HG02610 (cell line): ENCODE results near the gene DHRS9.

ENCODE experiments used
- ATAC-seq: cut with Tn5 transposase; IDR thresholded peaks from one replicate; pipeline ENCODE4 v1.9.1; 2021; ENCODE audit warnings: mild to moderate bottlenecking, moderate library complexity; ENCODE audit not compliant: unreplicated experiment

DHRS9 gene

DNA sequence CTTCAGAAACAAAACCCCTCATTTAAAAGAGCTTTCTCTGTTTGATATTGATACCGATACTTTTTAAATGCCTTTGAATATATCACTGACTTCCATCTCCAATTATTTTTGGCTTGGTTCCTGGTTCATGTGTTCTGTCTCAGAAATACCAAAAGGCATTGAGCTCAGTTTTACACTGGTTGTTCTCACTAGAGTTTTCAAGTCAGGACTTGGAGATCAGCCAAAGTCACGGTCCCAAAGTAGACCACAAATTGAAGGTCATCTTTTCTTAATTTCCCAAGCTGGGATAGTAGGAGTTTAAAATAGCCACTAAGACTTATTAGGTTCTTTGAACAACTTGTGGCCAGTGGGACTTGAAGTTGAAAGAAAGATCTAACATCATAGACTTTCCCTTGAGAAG is 24.2 kb downstream of the DHRS9 start:
- peak; percentile 32 for ATAC-seq

DNA sequence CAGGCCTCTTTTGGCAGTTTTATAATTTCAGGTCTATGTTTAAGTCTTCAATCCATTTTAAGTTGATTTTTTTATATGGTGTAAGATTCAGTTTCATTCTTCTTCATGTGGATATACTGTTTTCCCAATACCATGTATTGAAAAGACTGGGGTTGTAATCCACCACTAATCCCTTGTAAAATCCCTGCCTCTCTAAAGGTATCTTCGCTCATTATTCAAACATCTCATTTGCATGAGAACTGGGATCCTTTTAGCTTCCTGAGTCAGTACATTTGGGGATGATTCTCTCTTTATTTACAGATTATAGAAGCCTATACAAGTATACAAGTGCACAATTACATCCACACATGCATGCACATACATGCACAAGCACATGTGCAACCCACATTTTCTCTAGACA is 25.3 kb downstream of the DHRS9 start:
- no peak for ATAC-seq

DNA sequence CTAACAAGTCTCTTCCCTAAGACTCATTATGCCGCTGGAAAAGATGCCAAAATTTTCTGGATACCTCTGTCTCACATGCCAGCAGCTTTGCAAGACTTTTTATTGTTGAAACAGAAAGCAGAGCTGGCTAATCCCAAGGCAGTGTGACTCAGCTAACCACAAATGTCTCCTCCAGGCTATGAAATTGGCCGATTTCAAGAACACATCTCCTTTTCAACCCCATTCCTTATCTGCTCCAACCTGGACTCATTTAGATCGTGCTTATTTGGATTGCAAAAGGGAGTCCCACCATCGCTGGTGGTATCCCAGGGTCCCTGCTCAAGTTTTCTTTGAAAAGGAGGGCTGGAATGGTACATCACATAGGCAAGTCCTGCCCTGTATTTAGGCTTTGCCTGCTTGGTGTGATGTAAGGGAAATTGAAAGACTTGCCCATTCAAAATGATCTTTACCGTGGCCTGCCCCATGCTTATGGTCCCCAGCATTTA is 26.3 kb downstream of the DHRS9 start:
- ATAC-seq, result peak; percentile 37

DNA sequence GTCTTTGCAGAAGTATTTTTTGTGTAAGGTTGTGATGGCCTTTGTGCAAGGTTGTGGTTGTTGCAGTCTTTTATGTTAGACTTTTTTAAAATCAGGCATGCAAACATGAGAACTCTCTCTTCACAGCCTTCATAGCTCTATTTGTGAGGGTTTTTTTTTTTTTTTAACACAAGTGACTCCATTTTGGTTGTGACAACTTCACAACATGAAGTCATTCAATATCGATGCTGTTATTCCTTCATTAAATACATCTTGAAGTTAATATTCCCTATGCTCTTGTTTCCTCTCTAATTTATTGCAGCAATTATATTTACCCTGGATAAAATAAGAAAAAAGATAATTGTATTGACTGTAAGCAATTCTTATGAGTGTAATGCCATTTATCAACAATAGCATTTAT is 35.5 kb downstream of the DHRS9 start:
- no peak for ATAC-seq

DNA sequence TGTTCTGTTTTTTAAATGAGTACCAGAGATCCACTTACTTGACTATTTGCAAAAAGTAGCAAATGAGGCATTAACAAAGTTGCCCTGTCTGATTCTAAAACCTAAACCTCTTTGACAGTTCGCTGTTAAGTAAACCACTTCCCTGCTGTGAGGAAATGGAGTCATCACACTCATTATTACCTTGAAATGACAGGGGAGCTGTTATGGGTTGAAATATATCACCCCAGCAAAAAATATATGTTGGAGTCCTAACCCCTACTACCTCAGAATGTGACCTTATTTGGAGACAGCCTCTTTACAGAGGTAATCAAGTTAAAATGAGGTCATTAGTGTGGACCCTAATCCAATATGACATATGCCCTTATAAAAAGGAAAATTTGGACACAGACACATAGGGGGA is 36.1 kb downstream of the DHRS9 start:
- ATAC-seq, result no peak

DNA sequence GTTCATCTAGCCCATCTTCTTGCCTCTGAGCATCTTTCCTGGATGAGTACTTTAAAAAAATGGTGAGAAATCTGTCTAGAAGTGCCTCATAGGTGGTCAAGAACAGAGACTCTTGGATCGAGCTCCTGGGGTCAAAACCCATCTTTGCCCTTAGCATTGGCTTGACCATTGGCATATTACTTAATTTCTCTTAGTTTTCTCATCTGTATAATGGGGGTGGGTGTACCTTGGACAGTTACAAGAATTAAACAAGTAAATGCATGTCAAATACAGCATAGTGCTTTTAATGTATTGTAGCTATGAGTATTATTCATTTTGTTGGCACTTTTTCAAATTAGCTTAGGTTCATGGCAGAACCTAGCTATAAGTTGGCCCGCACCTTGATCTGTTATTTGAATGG is 36.8 kb downstream of the DHRS9 start:
- ATAC-seq, result no peak

DNA sequence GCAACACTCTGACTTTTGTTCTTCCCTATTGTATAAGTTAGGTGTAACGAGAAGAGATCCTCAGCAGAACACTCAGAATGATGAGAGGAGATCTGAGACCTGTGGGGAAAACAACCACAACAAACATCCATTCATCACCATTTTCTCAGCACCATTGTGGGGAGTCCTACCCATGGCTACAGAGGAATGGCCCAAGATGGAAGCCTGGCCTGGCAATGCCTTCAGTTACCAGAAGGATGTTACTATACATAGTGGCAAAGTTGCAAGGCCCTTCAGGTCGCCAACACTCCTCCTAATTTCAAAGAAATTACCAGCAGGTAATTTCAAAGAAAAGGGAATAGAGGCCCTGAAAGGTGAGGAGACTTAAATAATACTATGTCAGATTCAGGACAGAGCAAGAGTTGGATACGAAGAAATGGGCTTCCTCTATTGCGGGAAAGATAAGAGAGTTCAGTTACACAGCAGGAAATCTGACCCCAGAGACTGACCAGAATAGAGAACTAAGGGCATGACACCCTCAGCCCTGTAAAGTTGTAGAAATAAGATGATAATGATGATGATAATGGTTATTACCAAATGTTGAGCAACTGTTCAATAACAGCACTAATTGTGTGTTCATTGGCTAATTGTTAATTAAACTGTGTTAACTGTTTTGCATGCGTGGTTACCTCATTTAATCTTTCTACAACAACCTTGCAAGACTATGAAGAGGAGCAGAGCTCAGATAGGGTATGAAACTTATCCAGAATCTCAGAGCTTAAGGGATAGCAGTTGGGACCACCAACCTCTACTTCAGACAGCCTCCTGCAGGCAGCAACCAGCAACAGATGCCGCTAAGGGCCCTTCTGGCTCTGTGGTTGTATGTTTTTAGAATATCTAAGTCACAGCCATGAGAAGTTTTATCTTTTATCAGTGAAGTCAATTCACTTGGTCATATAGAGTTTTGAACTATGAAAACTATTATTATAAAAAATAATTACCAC is 37.5 kb downstream of the DHRS9 start:
- no peak for ATAC-seq

DNA sequence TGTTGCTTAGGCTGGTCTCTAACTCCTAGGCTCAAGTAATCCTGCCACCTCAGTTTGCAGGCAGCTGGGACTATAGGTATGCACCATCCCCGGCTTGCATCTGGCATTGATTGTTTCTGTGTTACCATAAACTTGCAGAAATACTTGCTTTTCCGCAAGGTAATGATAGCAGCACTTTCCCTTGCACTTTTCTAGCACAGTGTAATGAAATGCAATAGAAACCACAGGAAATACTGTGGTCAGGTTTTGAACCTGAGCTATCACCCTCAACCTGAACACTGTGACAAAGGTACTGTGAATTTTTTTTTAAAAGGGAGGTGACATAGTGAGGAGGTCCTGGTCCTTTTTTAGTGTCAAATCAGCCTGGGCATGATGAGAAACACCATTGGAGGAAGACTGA is 38.3 kb downstream of the DHRS9 start:
- ATAC-seq, result peak; percentile 75

DNA sequence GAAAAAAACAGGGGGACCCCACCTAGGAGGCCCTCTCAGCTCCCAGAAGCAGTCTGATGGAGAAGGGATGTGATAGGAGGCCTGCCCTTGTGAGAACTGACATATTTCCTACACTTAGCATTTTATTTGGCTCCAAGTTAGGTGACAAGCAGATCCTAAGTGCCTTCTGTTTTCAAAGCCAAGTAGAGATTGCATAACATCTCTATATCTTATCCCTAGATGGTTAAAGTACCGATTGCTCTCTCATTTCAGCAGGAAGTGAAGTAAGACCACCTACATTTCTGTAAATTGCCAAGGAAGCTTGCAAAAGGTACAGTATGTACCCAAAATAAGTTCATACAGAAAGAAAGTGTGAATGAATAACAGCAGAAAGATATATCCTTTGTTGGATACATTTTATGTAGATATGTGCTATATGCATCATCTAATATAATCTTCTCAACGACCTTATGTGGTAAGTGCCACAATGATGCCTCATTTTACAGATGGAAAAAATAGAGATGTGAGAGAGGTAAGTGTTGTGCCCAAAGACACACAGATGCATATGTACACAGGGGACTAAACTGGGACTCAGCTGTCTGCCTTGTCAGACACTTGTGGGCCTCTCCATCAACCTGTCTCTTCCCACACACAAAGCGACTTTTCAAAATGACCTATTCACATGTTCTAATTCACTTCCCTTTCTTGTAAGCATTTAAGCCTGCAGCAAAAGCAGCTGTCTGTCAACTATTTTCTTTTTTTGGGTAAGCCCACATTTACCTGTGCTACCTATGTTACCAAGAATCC is 38.9 kb downstream of the DHRS9 start:
- no peak for ATAC-seq

DNA sequence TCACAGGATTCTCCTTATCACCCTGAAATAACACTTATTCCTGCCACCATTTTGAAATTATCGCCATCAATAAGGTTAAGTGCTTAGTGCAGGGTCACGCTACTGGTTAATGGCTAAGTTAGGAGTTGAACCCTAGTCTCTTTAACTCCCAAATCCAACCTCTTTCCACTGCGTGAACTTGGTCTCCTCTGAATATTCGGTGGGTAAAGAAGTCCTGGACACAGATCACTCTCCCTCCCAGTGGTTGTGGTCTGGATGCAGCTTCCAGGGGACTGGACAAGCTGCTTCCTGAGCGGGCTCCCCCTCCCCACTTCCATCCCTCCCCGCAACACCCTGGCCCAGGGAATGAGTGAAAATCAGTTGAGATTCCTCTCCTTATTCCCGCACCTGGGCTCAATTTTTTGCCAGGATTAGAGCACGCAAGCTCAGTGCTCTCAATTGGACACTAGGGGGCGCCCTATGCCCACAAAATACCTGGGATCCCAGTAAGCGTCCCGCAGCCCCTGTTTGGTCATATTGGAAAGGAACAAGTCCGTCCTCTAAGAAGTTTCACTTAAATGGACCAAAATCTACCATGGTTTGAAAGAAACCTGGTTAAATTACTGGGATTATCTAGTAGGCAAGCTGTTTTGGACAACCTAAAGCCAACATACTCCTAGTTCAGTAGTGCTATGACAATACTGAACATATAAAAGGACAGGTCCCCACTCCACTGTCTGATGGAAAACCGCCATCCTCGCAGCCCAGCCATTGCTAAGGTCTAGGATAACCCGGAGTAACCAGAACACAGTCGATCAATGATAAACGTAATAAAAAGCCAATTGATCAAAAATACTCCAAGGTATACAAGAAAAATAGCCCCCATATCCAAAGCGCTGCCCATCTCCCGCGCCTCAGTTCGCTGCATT is 40.4 kb downstream of the DHRS9 start:
- ATAC-seq, result peak; percentile 44

DNA sequence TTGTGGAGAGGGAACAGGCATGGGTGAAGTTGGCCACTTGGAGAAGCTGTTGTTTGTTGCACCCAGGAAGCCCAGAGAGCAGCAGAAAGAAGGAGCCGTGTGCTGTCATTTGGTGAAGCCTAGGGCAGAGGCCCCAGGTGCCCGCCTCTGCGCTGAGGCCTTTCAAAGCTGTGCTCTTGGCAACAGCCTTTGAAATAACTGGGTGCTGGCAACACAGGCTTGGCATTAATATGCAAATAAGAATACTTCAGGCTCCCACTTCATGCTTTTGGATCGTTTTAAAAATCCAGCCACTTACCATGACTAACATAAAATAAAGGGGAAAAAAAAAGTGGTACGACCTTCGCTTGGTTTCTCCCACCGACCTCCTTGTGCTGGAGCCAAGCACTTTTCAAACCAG is 41.1 kb downstream of the DHRS9 start:
- no peak for ATAC-seq

DNA sequence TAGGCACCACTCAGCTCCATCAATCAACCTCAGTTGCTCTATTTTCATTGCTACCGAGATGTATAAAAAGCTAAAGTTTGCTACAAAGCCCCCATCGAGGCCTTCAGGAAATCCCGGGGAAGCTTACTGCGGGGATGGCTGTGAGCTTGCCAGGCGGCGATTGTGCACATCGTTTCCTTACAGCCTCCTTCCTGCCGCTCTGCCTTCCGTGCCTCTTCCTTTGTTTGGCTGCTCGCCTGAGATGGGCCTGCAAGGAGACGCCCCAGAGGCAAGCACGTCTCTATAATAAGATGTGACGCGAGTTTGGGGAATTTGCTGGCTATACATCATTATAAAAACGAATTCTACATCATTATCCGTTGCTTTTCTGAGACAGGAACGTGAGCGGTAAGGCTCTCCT is 41.6 kb downstream of the DHRS9 start:
- no peak for ATAC-seq

DNA sequence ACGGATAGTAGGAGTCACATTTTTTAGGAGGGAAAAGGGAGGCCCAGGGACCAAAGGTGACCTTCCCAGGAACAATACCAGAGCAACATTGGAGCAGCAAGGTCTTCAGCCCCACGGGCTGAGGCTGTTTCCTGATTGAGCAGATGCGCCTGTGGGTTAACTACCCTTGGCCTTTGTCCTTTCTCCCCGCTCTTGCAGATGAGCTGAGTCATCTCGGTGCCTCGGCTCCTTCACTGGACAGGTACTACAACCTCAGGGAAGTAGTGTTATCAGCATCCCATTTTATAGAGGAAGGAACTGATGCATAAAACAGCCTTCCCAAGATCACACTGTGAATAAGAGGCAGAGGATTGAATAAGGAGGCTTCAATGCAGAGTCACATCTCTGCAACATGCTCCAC is 43.5 kb downstream of the DHRS9 start:
- ATAC-seq, result no peak

DNA sequence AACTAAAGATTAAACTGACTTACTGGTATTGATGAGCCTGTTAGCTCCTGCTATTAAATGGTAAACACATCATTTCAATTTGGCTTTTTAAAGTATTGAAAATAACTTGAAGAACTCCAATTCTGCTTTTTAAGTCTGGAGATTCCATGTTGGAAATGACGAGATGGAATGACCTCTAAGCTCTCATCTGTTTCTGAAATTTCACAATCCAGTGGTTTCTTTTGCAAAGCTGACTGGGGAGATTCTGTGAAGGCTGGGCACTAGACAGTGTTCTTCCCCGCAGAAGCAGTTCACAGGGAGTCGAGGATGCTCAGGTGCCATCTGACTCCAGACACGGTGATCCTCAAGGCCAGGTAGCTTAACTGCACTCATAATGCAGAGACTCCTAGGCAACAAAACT is 44.7 kb downstream of the DHRS9 start:
- no peak for ATAC-seq

DNA sequence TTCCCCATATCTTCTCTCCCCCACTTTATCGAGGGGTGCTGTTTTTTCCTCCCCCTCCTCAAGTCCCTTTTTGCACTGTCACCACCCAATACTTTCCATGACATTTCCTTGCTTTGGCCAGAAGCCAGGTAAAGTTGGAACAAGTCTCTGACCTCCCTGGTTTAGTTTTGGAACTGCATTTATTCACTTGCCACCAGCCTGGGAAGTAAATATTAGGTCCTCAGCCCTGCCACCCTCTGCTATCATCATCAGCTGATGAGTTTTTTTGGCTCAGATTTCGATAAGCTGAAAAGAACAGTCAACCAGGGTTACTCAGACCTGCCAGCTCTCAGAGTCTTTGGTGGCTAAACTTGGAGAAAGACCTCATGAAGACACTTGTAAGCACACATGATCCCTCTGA is 47.0 kb downstream of the DHRS9 start:
- no peak for ATAC-seq

DNA sequence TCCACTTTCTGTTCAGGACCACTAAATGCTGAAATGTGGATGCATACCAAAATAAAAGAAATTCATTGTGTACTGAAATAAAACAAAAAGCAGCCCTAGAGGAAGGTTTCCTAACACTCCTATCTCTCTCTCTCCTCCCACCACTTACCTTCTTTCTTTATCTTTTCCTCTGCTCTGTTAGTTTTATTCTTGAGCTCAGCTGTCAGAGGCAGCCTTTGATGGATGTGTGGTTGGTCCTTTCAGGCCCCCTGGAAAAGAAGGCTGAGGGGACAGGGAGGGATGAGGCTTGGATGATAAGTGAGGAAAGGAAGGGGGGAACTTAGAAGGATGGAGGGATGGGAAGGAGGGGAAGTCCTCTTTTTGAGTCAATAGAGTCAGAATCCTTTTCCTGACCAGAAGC is 47.6 kb downstream of the DHRS9 start:
- ATAC-seq, result no peak

DNA sequence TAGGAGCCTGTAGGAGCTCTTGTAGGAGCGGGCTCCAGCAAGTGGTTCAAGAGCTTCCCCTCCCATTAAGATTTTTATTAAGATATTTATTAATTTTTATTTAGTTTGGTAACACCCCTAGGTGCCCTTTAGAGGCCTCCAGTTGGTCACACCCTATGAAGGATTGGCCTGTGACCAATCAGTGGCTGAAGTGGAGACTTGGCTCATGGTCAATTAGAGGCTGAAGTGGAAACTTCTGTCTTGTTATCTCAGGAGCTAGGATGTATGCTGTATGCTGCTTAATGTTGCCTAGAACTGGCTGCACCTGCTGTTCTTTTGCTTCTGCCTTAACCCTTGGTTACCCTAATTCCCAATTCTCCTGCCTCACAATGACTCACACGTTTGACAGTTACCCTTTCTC is 48.7 kb downstream of the DHRS9 start:
- no peak for ATAC-seq

DNA sequence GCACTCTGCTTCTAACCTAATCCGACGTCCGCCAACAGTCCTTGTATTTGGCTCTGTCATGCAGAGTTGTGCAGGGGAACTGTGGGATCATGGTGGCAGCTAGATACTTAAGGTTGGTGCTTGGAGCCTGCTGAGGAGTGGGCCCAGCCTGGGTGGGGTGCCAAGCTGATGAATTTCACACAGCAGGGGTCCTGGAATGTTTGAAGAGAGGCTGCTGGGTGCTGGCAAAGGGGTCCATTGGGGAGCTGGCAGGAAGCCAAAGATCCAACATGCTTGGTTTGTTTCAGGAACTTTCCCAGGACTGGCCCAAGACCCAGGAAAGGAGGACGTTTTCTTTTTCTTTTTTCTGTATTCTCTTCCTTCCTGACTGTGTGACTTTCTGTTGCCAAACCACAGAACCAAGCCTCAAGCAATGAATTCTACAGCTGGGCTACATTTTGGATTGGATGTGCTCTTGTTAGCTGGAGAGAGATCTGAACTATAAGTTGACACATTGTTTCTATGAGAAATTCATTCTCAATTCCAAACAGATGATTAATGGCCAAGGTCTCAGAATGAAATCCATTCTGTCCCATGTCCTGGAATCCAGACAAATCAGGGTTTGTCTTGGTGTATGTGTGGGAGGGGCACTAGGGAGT is 49.9 kb downstream of the DHRS9 start:
- ATAC-seq, result no peak

DNA sequence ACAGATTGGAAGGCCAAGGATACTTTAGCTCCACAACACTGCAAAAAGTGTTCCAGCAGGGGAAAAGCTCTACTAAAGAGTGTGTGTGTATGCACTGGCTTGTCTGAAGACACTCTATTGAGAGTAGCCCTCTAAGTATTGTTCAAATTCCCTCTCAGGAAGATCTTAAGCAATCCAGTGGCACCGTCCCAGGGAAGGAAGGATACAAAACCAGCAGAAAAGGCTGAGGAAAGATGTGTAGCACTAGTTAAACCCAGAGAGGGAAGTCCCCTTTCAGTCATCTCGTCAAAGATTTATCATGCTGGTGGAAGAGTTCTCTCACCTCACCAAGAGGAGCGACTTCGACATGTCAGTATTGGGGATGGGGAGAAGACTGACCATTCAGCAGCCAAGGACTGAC is 50.5 kb downstream of the DHRS9 start:
- no peak for ATAC-seq

DNA sequence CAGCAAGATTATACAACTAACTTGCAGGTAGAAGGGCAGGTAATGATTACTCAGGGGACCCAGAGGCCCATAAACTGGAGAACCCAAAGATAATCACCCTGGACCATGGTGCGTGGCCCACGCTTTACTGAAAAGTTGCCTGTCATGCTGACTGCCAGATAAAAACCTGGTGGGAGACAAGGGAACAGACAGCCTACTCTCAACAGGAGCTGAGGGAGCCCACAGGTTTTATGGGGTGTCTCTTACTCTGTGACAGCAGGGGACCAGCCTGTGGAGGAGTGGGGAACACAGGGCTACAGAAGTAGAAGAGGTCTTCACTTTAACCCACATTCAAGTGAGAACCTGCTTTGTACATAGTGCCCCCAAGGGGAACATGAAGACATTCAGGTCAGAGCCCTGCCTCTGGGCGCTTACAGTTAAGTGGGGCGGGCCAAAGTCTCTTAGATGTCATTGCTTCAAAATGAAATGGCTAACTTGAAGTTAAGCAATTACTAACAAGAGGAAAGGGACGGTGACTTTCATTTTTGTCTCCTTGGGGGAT is 60.4 kb downstream of the DHRS9 start:
- ATAC-seq, result no peak
